HL-60 (cell line): ENCODE results near the gene SYNPO2.

ENCODE experiments used
- DNase-seq, 2 experiments: peaks; one replicate each; pipeline ENCODE4 v3.0.0-alpha.2; 2010 to 2020; ENCODE audit warnings: low read depth in 1 of 2, low spot score in 1 of 2
- H3K27ac ChIP-seq: fragments of 250-450 bp; sonication (Bioruptor Pico); replicated peaks from 2 replicates; pipeline ENCODE4 v1.5.1; 2020; ENCODE audit warnings: mild to moderate bottlenecking, moderate library complexity
- H3K27me3 ChIP-seq: fragments of 250-450 bp; sonication (Bioruptor Pico); 2 replicates; pipeline ENCODE4 v1.5.1; 2021; ENCODE audit warnings: mild to moderate bottlenecking, moderate library complexity; ENCODE audit not compliant: insufficient read depth, poor library complexity, severe bottlenecking
- H3K4me3 ChIP-seq: replicated peaks from 2 replicates; pipeline ENCODE4 v1.5.1; 2011; ENCODE audit warnings: mild to moderate bottlenecking, control low read depth, low read length; ENCODE audit not compliant: insufficient read depth
- GABPA ChIP-seq: IDR thresholded peaks from 2 replicates; pipeline ENCODE4 v1.6.1; 2012; ENCODE audit warnings: low read depth
- POLR2AphosphoS5 ChIP-seq: IDR thresholded peaks from 2 replicates; pipeline ENCODE4 v1.6.1; 2012; ENCODE audit warnings: low read depth
- SPI1 ChIP-seq: IDR thresholded peaks from 2 replicates; pipeline ENCODE4 v1.6.1; 2012; ENCODE audit warnings: low read depth, mild to moderate bottlenecking, borderline replicate concordance
- TF ChIP-seq, protein P1 (sequence below): IDR thresholded peaks from one replicate; pipeline ENCODE4 v1.5.1; 2011; ENCODE audit warnings: low read length, control low read depth, inconsistent platforms; ENCODE audit not compliant: insufficient read depth
- TF ChIP-seq, protein P2 (sequence below): IDR thresholded peaks from 2 replicates; pipeline ENCODE4 v1.6.1; 2012; ENCODE audit warnings: low read depth; ENCODE audit not compliant: insufficient replicate concordance

SYNPO2 gene

DNA sequence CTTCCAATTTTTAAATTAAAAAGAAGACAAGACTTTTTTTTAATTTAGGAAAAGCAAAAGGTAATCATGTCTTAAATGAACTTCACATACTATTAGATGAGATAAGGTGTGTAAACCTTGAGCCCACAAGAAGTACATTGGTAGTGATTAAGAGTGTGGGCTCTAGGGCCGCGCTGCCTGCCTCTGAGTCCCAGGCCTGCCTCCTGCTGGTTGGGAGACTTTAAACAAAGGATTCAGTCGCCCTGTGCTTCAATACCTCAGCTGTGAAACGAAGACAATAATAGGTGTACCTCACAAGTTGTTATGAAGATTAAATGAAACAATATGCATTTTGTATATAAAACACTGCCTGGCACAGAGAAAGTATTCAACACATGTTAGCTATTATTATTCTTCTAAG is 151.1 kb downstream of the SYNPO2 start:
- no peak overlapping the region for H3K4me3 ChIP-seq
- no peak overlapping the region for H3K27ac ChIP-seq
- DNase-seq, result no peak
- TF ChIP-seq, protein P1, sequence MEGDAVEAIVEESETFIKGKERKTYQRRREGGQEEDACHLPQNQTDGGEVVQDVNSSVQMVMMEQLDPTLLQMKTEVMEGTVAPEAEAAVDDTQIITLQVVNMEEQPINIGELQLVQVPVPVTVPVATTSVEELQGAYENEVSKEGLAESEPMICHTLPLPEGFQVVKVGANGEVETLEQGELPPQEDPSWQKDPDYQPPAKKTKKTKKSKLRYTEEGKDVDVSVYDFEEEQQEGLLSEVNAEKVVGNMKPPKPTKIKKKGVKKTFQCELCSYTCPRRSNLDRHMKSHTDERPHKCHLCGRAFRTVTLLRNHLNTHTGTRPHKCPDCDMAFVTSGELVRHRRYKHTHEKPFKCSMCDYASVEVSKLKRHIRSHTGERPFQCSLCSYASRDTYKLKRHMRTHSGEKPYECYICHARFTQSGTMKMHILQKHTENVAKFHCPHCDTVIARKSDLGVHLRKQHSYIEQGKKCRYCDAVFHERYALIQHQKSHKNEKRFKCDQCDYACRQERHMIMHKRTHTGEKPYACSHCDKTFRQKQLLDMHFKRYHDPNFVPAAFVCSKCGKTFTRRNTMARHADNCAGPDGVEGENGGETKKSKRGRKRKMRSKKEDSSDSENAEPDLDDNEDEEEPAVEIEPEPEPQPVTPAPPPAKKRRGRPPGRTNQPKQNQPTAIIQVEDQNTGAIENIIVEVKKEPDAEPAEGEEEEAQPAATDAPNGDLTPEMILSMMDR, result no peak
- TF ChIP-seq POLR2AphosphoS5 (no peak), SPI1 (no peak), GABPA (no peak)
- TF ChIP-seq, protein P2, sequence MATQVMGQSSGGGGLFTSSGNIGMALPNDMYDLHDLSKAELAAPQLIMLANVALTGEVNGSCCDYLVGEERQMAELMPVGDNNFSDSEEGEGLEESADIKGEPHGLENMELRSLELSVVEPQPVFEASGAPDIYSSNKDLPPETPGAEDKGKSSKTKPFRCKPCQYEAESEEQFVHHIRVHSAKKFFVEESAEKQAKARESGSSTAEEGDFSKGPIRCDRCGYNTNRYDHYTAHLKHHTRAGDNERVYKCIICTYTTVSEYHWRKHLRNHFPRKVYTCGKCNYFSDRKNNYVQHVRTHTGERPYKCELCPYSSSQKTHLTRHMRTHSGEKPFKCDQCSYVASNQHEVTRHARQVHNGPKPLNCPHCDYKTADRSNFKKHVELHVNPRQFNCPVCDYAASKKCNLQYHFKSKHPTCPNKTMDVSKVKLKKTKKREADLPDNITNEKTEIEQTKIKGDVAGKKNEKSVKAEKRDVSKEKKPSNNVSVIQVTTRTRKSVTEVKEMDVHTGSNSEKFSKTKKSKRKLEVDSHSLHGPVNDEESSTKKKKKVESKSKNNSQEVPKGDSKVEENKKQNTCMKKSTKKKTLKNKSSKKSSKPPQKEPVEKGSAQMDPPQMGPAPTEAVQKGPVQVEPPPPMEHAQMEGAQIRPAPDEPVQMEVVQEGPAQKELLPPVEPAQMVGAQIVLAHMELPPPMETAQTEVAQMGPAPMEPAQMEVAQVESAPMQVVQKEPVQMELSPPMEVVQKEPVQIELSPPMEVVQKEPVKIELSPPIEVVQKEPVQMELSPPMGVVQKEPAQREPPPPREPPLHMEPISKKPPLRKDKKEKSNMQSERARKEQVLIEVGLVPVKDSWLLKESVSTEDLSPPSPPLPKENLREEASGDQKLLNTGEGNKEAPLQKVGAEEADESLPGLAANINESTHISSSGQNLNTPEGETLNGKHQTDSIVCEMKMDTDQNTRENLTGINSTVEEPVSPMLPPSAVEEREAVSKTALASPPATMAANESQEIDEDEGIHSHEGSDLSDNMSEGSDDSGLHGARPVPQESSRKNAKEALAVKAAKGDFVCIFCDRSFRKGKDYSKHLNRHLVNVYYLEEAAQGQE, result no peak
- H3K27me3 ChIP-seq, result no peaks in the 10 kb centered on the region

DNA sequence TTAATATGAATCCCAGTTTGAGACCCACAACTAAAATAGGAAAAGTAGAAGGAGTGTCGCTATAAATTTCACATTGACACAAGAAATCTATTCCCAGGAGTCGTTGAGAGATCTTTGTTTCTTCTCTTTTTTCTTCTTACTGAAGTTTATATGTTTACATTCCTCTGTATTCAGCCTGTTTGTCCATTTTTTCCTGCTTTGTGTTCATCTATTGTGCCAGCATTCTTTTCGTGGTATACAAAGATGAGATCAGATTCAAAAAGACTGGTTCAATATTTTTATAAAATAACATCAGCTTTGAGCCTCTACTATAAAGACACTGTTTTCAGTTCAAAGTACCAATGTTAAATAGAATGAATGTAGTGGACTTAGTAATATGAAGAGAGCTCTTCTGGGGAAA is 151.6 kb downstream of the SYNPO2 start:
- Histone ChIP-seq H3K27ac (no peak overlapping the region), H3K27me3 (no peaks in the 10 kb centered on the region), H3K4me3 (no peak overlapping the region)
- DNase-seq, result no peak
- no peak for TF ChIP-seq POLR2AphosphoS5
- TF ChIP-seq, protein P2, result no peak

DNA sequence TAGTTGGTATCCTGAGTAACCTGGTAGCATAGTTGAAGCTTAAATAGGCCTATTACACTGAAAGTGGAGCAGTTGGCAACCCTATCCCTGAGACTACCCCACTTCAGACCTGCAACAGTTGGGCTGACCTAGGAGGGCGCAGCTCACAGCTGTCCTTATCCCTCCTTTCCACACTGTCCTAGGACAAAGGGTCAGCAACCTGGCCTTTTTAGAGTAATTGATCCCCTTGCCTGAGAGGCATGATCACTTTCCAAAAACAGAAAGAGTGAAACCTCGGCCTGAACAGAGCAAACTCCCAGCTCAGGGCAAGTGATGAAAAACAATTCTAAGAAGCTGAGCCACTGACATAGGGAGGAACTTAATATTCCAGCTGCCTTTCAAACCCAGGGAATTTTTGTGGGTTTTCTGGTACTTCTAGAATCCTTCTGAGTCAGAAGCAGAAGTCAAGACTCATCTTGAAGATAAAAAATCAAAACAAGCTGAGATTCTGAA is 152.1 kb downstream of the SYNPO2 start:
- no peak overlapping the region for H3K4me3 ChIP-seq
- no peak for TF ChIP-seq GABPA
- TF ChIP-seq POLR2AphosphoS5, result no peak
- TF ChIP-seq, protein P1, result no peak
- TF ChIP-seq, protein P2, result no peak
- no peak for TF ChIP-seq SPI1
- no peak overlapping the region for H3K27ac ChIP-seq
- H3K27me3 ChIP-seq, result no peaks in the 10 kb centered on the region
- no peak for DNase-seq
